PC-9 (cell line): ENCODE results near the gene DRC1. TPM values are rescaled to one million over a fixed set of nuclear protein-coding genes. Genes with fewer than 3 reads are reported as not detected.

Experiments
- BruUV-seq: library from RNA; stranded (reverse); fragments of 400-500 nt; replicated peaks from 2 replicates; lab custom pipeline; 2021; lab: Mats Ljungman, UMichigan
- CTCF ChIA-PET: fragments of 300-600 bp; sonication (Branson Sonifier 250); formaldehyde crosslinking; loops from one replicate; lab custom pipeline; 2022; ENCODE audit warnings: antibody characterized with exemption; lab: Charles Lee
- POLR2A ChIA-PET: fragments of 300-600 bp; sonication (Branson Sonifier 250); formaldehyde crosslinking; loops from one replicate; lab custom pipeline; 2022; ENCODE audit warnings: antibody characterized with exemption; ENCODE audit not compliant: unreplicated experiment; lab: Charles Lee
- DNase-seq, 2 experiments: peaks; one replicate each; pipeline versions ENCODE4 v3.0.0 to v3.0.0-alpha.2; 2015 to 2022; ENCODE audit warnings: mixed read lengths in 1 of 2
- H2AFZ ChIP-seq: fragments of 200-600 bp; sonication (generic); 2 replicates; pipeline ENCODE4 v1.8.1; 2017; ENCODE audit warnings: antibody characterized with exemption
- H3F3A ChIP-seq: fragments of 200-600 bp; sonication (generic); 2 replicates; pipeline ENCODE4 v1.8.1; 2017; ENCODE audit warnings: antibody characterized with exemption, mild to moderate bottlenecking, low read depth; ENCODE audit not compliant: insufficient read depth
- H3K27ac ChIP-seq: fragments of 200-600 bp; sonication (generic); 2 replicates; pipeline ENCODE4 v1.6.1; 2016; ENCODE audit warnings: mixed run types
- H3K27me3 ChIP-seq: fragments of 200-600 bp; sonication (generic); 2 replicates; pipeline ENCODE4 v1.6.1; 2016; ENCODE audit warnings: low read depth, mixed run types; ENCODE audit not compliant: insufficient read depth
- H3K36me3 ChIP-seq: fragments of 200-600 bp; sonication (generic); 2 replicates; pipeline ENCODE4 v1.6.1; 2016; ENCODE audit warnings: low read depth, mixed run types
- H3K4me1 ChIP-seq: fragments of 200-600 bp; sonication (generic); replicated peaks from 2 replicates; pipeline ENCODE4 v1.6.1; 2016; ENCODE audit warnings: mixed run types; ENCODE audit not compliant: insufficient read depth
- H3K4me2 ChIP-seq: fragments of 200-600 bp; sonication (generic); 2 replicates; pipeline ENCODE4 v1.6.1; 2017; ENCODE audit warnings: mixed run types
- H3K4me3 ChIP-seq: fragments of 200-600 bp; sonication (generic); 2 replicates; pipeline ENCODE4 v1.6.1; 2016; ENCODE audit warnings: mixed run types
- H3K79me2 ChIP-seq: fragments of 200-600 bp; sonication (generic); 2 replicates; pipeline ENCODE4 v1.6.1; 2017; ENCODE audit warnings: low read depth, mixed run types
- H3K9me2 ChIP-seq: fragments of 200-600 bp; sonication (generic); 2 replicates; pipeline ENCODE4 v1.8.1; 2017; ENCODE audit warnings: mild to moderate bottlenecking; ENCODE audit not compliant: insufficient read depth
- H3K9me3 ChIP-seq: fragments of 200-600 bp; sonication (generic); 2 replicates; pipeline ENCODE4 v1.8.1; 2016; ENCODE audit warnings: low read depth; ENCODE audit not compliant: insufficient read depth
- H4K20me1 ChIP-seq: fragments of 200-600 bp; sonication (generic); 2 replicates; pipeline ENCODE4 v1.8.1; 2017; ENCODE audit not compliant: insufficient read depth
- CTCF ChIP-seq: fragments of 200-600 bp; sonication (generic); conservative IDR thresholded peaks from 2 replicates; pipeline ENCODE4 v1.6.1; 2017; ENCODE audit warnings: mixed run types, antibody characterized with exemption, mild to moderate bottlenecking, moderate library complexity
- EZH2 ChIP-seq: fragments of 200-600 bp; sonication (generic); IDR thresholded peaks from 2 replicates; pipeline ENCODE4 v1.8.0; 2017; ENCODE audit warnings: antibody characterized with exemption, low read depth
- intact Hi-C: fragments of 100-400 bp; cut with micrococcal nuclease; formaldehyde crosslinking; loops from one replicate; pipeline ENCODE4 v1.10.0; 2022; ENCODE audit not compliant: unreplicated experiment
- total RNA-seq: library from RNA; stranded (reverse); gene quantifications from 2 replicates; pipeline ENCODE4 v1.2.3, GENCODE V29; 2021

DRC1 gene
- total RNA-seq, 1 experiment from 2014 or later = 6.4 TPM

GRCh38 chr2:26495705-26496297 is 94.1 kb downstream of the DRC1 start:
- Histone ChIP-seq H2AFZ (no peak overlapping the region), H3K36me3 (no peaks in the 10 kb centered on the region), H3K4me1 (no peaks in the 10 kb centered on the region), H4K20me1 (no peaks in the 10 kb centered on the region), H3K4me3 (no peak overlapping the region), H3F3A (no peaks in the 10 kb centered on the region), H3K4me2 (no peak overlapping the region), H3K27me3 (peaks cover 30% of the 10 kb centered on the region), H3K9me3 (no peaks in the 10 kb centered on the region), H3K27ac (no peak overlapping the region), H3K9me2 (no peaks in the 10 kb centered on the region), H3K79me2 (no peaks in the 10 kb centered on the region)
- DNase-seq = peak; percentile 20 to 71
- no TSS peak for BruUV-seq
- TF ChIP-seq CTCF (no peak), EZH2 (no peak)
- ChIA-PET CTCF (interaction anchor here (0.6 kb wide), 2 partner anchors 32 to 258 kb away, joined by 3 read pairs; no protein-coding TSS in a partner anchor), POLR2A (no interaction called here)
- intact Hi-C loops = no loop called here

- intact Hi-C loops = no loop called here
- Histone ChIP-seq H3K27me3 (peaks cover 64% of the 10 kb centered on the region), H3K9me3 (no peaks in the 10 kb centered on the region), H4K20me1 (no peaks in the 10 kb centered on the region), H3K79me2 (no peaks in the 10 kb centered on the region), H3K9me2 (no peaks in the 10 kb centered on the region), H3K36me3 (no peaks in the 10 kb centered on the region), H2AFZ (no peak overlapping the region), H3K4me1 (0 out of 2 replicates have a peak, but pooled peaks cover 6% of the 10 kb centered on the region), H3K4me3 (no peak overlapping the region), H3F3A (no peaks in the 10 kb centered on the region), H3K4me2 (no peak overlapping the region), H3K27ac (no peak overlapping the region)
- ChIA-PET CTCF (no interaction called here), POLR2A (no interaction called here)
- TF ChIP-seq CTCF = no peak
- TF ChIP-seq EZH2 = no peak
- no TSS peak for BruUV-seq
- no peak for DNase-seq
Observed at GRCh38 chr2:26500406-26500805, 98.7 kb downstream of the DRC1 start.

- peak overlapping the region; percentile 81 for H3K4me2 ChIP-seq
- H4K20me1 ChIP-seq = no peaks in the 10 kb centered on the region
- H3K9me2 ChIP-seq = no peaks in the 10 kb centered on the region
- ChIA-PET POLR2A (no interaction called here), CTCF (interaction anchor here (0.6 kb wide), 1 partner anchor 156 kb away, joined by 4 read pairs; no protein-coding TSS in a partner anchor)
- no TSS peak for BruUV-seq
- peak; percentile 59 to 81 for DNase-seq
- H3K36me3 ChIP-seq = no peaks in the 10 kb centered on the region
- no peaks in the 10 kb centered on the region for H3K9me3 ChIP-seq
- no peaks in the 10 kb centered on the region for H3F3A ChIP-seq
- peaks cover 61% of the 10 kb centered on the region for H3K27me3 ChIP-seq
- H3K4me1 ChIP-seq = 0 out of 2 replicates have a peak, but pooled peaks cover 6% of the 10 kb centered on the region
- peak overlapping the region; percentile 50; the same call in 1 of the 2 replicates for H3K4me3 ChIP-seq
- TF ChIP-seq EZH2 = no peak
- TF ChIP-seq CTCF = peak; percentile 85
- no peaks in the 10 kb centered on the region for H3K79me2 ChIP-seq
- H2AFZ ChIP-seq = peak overlapping the region; percentile 65
- intact Hi-C loops = loop anchor here (2.0 kb wide), 1 partner anchor 73 kb away; no protein-coding TSS in a partner anchor
- no peak overlapping the region for H3K27ac ChIP-seq
Observed at GRCh38 chr2:26503231-26503880, 101.6 kb downstream of the DRC1 start.
